SK-MEL-5 (cell line): ENCODE results near the gene RASL10A. TPM values are rescaled to one million over a fixed set of nuclear protein-coding genes. Genes with fewer than 3 reads are reported as not detected.

Source experiments
- DNase-seq: peaks from one replicate; pipeline ENCODE4 v3.0.0-alpha.2; 2016; ENCODE audit warnings: low read depth, low spot score
- in situ Hi-C: cut with HindIII; loops from 2 replicates; pipeline ENCODE4 v1.10.0; 2016; ENCODE audit warnings: low sequenced_read_pairs, high pct_unique_total_duplicates, low pct_unique_long_range_greater_than_20kb
- total RNA-seq: library from RNA; depleted of rRNA; stranded (reverse); fragments of >200 nt; shearing (Covaris generic); gene quantifications from 2 replicates; pipeline ENCODE4 v1.2.3, GENCODE V29; 2014

Gene RASL10A
- total RNA-seq, 1 experiment from 2014 or later, result not detected

DNA sequence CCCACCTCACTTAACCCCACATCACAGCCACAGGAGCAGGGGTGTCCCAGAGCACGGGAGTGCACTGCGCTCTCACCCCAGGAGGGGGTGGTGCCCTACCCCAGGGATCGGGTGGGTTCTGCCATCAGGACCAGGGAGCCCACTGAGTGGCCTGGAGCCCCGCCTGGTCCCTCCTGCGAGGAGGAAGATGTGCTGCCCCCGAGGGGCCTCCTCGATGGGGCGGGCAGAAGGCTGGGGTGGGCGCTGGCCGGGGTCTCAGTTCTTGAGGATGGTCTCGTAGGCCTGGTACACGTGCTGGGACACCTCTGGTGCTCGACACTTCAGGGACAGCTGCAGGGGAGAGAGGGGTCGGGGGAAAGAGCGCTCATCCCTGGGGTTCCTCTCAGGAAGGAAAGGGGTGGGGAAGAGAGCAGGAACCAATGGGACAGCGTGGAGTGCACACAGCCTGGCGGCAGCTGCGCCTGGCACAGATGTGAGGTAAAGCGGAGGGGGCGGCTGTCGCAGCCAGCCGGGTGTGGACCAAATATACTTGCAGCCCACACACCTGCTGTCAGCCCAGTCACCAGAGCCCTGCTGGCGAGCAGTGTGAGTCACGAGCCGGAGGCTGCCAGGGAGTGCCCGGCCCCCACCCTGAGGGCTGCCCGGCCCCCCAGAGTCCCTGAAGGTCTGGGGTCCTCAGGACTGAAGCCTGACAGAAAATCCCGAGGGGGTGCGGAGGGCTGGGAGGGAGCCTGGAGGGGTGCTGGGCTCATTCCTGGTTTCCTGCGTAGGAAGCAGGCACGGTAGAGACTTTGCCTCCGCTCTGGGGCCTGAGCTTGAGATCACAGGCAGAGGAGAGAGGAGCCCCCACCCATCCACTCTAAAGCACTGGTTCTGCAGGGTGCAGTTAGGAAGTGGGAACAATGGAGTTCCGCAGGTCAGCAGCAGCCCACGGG is 13.3 kb upstream of the RASL10A start:
- DNase-seq, result no peak
- in situ Hi-C loops, result no loop called here

- in situ Hi-C loops, result no loop called here
- no peak for DNase-seq
Observed at GRCh38 chr22:29328055-29328454, 12.6 kb upstream of the RASL10A start.

DNA sequence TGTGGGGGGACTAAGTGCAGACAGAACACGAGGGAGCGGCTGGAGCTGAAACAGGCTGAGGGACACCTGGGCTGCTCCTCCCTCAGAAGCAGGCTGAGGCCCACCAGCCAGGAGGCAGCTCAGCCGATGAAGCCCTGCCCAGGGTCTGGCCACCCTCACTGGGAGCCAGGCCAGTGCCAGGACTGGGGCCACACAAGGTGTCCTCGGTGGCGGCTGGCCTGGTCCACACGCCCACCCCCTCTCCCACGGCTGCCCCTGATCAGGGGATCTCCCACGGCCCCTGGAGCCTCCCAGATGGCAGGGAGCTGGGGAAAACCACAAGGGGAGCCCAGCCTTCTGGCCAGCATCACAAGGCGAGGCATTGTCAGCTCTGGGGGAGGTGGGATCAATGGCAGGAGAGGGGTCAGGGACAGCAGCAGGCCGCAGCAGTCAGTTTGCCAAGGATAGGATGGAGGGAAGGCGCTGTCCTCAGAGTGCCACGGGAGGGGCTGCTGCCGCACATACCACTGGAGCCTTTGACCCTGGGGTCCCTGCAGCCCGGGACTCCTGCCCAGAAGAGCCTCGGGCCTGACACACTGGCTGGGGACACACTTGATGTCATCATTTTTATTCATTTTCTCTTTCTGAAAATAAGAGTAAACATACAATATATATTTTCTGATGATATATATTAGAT is 11.7 kb upstream of the RASL10A start:
- DNase-seq, result no peak
- in situ Hi-C loops, result no loop called here

- in situ Hi-C loops, result no loop called here
- no peak for DNase-seq
Observed at GRCh38 chr22:29326481-29326880, 11.0 kb upstream of the RASL10A start.

DNA sequence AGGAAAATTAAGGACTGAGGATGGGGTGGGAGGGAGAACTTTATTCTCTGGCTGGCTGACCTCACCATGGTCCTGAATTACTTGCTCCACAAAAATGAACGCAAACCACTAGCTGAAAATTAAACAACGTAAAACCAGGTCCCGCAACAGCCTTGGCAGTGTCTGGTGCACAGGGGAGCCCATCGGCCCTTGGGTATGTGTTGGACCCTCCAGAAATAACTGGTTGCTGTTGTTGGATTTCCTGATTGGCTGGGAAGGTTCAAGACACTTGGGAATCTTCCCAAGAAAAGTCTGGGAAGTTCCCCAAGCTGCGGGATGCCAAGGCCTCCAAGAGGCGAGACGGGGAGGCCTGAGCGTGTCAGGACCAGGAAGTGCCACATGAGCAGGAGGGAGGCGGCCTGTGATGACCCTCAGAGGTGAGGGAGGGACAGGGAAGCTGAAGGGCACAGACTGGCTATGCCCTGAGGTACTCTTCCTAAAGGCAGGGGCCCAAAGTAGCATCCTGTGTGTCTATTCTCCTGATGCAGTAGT is 10.4 kb upstream of the RASL10A start:
- in situ Hi-C loops, result no loop called here
- no peak for DNase-seq

GRCh38 chr22:29325356-29325755 is 9.9 kb upstream of the RASL10A start:
- in situ Hi-C loops, result no loop called here

GRCh38 chr22:29323641-29324040 is 8.1 kb upstream of the RASL10A start:
- no peak for DNase-seq
- in situ Hi-C loops, result no loop called here

More at GRCh38 chr22:29325356-29325755, 9.9 kb upstream of the RASL10A start:
- DNase-seq, result no peak

- in situ Hi-C loops, result no loop called here
Observed at GRCh38 chr22:29320546-29320945, 5.0 kb upstream of the RASL10A start.

GRCh38 chr22:29319072-29319471 is 3.6 kb upstream of the RASL10A start:
- DNase-seq, result no peak
- in situ Hi-C loops, result no loop called here

More at GRCh38 chr22:29320546-29320945, 5.0 kb upstream of the RASL10A start:
- peak; percentile 62 for DNase-seq

DNA sequence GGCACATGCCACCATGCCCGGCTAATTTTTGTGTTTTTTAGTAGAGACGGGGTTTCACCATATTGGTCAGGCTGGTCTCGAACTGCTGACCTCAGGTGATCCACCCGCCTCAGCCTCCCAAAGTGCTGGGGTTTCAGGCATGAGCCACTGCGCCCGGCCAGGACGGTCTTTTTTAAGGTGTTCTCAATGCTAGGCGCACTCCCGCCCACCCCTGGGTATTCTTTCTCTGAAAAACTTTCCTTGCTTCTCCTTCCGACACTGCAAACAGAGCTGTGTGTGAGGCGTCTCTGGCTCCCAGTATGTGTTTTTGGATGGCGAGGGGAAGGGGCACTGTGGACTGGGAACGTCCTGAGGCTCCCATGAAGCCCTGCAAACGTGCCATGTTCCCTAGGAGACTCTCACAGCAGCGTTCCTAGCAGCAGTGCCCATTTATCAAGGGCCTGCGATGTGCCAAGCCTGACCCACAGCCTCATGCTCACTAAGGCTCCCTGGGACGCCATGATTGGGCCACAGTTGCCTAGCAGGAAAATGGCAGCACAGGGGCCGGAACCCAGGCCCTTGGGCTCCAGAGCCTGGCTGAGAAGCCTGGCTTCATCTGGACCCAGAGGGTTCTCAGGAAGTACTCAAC is 2.4 kb upstream of the RASL10A start:
- DNase-seq, result no peak
- in situ Hi-C loops, result no loop called here

DNA sequence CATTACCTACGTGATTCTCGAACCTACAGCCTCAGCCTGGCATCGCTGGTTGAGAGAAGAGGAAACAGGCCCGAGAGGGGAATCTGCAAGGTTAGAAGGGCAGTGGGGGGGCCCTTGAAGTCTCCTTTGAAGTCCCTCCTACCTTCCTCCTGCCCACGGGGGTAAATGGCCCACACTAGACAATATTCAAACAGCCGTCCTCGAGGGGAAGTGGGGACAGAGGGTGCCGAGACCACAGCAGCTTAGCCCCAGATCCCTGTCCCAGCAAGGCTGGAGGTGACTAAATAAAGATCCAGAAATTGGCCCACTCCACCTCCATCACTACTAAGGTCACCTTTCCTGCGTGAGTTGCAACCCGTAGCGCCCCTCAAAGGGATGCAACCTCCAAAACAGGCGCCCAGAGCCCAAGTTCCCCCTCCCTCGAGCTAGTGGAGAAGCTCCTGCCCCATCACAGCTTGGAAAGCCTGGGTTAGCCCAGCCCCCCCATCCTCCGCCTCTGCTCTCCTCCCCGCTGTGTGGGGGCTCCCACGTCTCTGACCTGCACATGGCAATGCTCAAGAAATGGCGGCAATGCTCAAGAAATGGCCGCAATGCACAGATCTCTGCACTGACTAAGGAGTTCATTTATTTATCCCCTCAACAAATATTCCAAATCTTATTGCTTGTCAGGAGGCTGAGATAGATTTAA is 788 bp upstream of the RASL10A start:
- in situ Hi-C loops, result no loop called here
- no peak for DNase-seq

- no peak for DNase-seq
- in situ Hi-C loops, result no loop called here
Observed at GRCh38 chr22:29314537-29315285, 786 bp downstream of the RASL10A start.

GRCh38 chr22:29313576-29314466 is 1.7 kb downstream of the RASL10A start:
- in situ Hi-C loops, result no loop called here

GRCh38 chr22:29313126-29313575 is 2.3 kb downstream of the RASL10A start:
- in situ Hi-C loops, result no loop called here
- peak; percentile 40 for DNase-seq

More at GRCh38 chr22:29313576-29314466, 1.7 kb downstream of the RASL10A start:
- DNase-seq, result no peak

GRCh38 chr22:29312218-29313125 is 3.0 kb downstream of the RASL10A start:
- in situ Hi-C loops, result no loop called here
- peak; percentile 36 for DNase-seq
